WTC11 (cell line): ENCODE data around the gene EDEM2.

Experiments
- ELF4 ChIP-seq: sonication (generic); formaldehyde crosslinking; IDR thresholded peaks from 2 replicates; pipeline ENCODE4 v1.8.1; 2022; ENCODE audit warnings: low read depth, mild to moderate bottlenecking, moderate library complexity, missing genetic modification reagents
- ETV6 ChIP-seq: sonication (generic); formaldehyde crosslinking; IDR thresholded peaks from 2 replicates; pipeline ENCODE4 v1.8.1; 2022; ENCODE audit warnings: mild to moderate bottlenecking, missing genetic modification reagents
- IRF1 ChIP-seq: sonication (generic); formaldehyde crosslinking; IDR thresholded peaks from 2 replicates; pipeline ENCODE4 v1.8.0; 2023; ENCODE audit warnings: missing genetic modification reagents
- NFE2L1 ChIP-seq: sonication (generic); formaldehyde crosslinking; IDR thresholded peaks from 2 replicates; pipeline ENCODE4 v1.8.1; 2023; ENCODE audit warnings: missing genetic modification reagents
- NR2C2 ChIP-seq: sonication (generic); formaldehyde crosslinking; IDR thresholded peaks from 2 replicates; pipeline ENCODE4 v1.8.0; 2022; ENCODE audit warnings: mild to moderate bottlenecking, missing genetic modification reagents
- ZBTB21 ChIP-seq: sonication (generic); formaldehyde crosslinking; IDR thresholded peaks from 2 replicates; pipeline ENCODE4 v1.8.1; 2023; ENCODE audit warnings: mild to moderate bottlenecking, missing genetic modification reagents, borderline replicate concordance
- ZNF263 ChIP-seq: sonication (generic); formaldehyde crosslinking; IDR thresholded peaks from 2 replicates; pipeline ENCODE4 v1.8.1; 2022; ENCODE audit warnings: low read depth, mild to moderate bottlenecking, moderate library complexity, missing genetic modification reagents
- ZNF281 ChIP-seq: sonication (generic); formaldehyde crosslinking; IDR thresholded peaks from 2 replicates; pipeline ENCODE4 v1.8.0; 2023; ENCODE audit warnings: mild to moderate bottlenecking, missing genetic modification reagents
- TF ChIP-seq, protein P1 (sequence below): fragments of 200-600 bp; IDR thresholded peaks from 2 replicates; pipeline ENCODE4 v1.8.0; 2022; ENCODE audit warnings: antibody characterized with exemption
- TF ChIP-seq, protein P2 (sequence below): sonication (generic); formaldehyde crosslinking; conservative IDR thresholded peaks from 2 replicates; pipeline ENCODE4 v1.8.1; 2022; ENCODE audit warnings: mild to moderate bottlenecking, missing genetic modification reagents

DNA sequence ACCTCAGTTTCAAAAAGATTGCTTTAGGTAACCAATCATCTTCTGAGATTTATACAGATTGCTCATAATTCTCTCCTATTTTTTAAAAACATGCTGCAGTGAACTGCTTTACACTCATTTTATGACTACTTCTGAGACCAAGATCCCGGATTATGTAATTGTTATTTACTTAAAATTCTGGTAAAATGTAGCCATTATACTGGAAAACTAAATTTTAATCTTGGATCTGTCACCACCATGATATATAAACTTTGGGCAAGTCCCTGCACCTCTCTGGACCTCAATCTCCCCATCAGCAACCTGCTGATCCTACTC, 24.3 kb upstream of the EDEM2 start:
- TF ChIP-seq, protein P1, sequence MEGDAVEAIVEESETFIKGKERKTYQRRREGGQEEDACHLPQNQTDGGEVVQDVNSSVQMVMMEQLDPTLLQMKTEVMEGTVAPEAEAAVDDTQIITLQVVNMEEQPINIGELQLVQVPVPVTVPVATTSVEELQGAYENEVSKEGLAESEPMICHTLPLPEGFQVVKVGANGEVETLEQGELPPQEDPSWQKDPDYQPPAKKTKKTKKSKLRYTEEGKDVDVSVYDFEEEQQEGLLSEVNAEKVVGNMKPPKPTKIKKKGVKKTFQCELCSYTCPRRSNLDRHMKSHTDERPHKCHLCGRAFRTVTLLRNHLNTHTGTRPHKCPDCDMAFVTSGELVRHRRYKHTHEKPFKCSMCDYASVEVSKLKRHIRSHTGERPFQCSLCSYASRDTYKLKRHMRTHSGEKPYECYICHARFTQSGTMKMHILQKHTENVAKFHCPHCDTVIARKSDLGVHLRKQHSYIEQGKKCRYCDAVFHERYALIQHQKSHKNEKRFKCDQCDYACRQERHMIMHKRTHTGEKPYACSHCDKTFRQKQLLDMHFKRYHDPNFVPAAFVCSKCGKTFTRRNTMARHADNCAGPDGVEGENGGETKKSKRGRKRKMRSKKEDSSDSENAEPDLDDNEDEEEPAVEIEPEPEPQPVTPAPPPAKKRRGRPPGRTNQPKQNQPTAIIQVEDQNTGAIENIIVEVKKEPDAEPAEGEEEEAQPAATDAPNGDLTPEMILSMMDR: no peak
- TF ChIP-seq ZNF281 (CRISPR knock-in tag) (no peak), ETV6 (no peak), ZBTB21 (CRISPR knock-in tag) (no peak), NR2C2 (CRISPR knock-in tag) (no peak), ZNF263 (CRISPR knock-in tag) (no peak), ELF4 (CRISPR knock-in tag) (no peak), IRF1 (CRISPR knock-in tag) (no peak), NFE2L1 (CRISPR knock-in tag) (no peak)
- TF ChIP-seq, protein P2, sequence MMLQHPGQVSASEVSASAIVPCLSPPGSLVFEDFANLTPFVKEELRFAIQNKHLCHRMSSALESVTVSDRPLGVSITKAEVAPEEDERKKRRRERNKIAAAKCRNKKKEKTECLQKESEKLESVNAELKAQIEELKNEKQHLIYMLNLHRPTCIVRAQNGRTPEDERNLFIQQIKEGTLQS (CRISPR knock-in tag): no peak
